Panc1 (cell line): ENCODE results near the gene ZNF594. TPM values are rescaled to one million over a fixed set of nuclear protein-coding genes. Genes with fewer than 3 reads are reported as not detected.

Experiments
- total RNA-seq: library from RNA; stranded (reverse); gene quantifications from one replicate; pipeline ENCODE4 v1.2.1, GENCODE V29; 2021; ENCODE audit not compliant: unreplicated experiment

The ZNF594 gene
- total RNA-seq, 1 experiment from 2014 or later, result 5.6 TPM

Other genes with a start within 250 kb of the ZNF594 start
- 1,074 TPM for gene PFN1, start 243.3 kb downstream of the ZNF594 start, total RNA-seq
- gene ENO3, start 240.7 kb downstream of the ZNF594 start, total RNA-seq, result 23.4 TPM
- gene SPAG7, start 224.1 kb downstream of the ZNF594 start, total RNA-seq, result 43.4 TPM
- gene CAMTA2, start 204.2 kb downstream of the ZNF594 start, total RNA-seq, result 22.7 TPM
- gene INCA1, start 194.3 kb downstream of the ZNF594 start, total RNA-seq, result 1.7 TPM
- gene KIF1C, start 193.9 kb downstream of the ZNF594 start, total RNA-seq, result 117 TPM
- 0.54 TPM for gene SLC52A1, start 156.4 kb downstream of the ZNF594 start, total RNA-seq
- not detected for gene ZFP3, start 113.4 kb downstream of the ZNF594 start, total RNA-seq
- gene ZNF232, start 80.0 kb downstream of the ZNF594 start, total RNA-seq, result 8.7 TPM
- 0.08 TPM for gene USP6, start 75.8 kb downstream of the ZNF594 start, total RNA-seq
- not detected for gene SCIMP, start 43.0 kb upstream of the ZNF594 start, total RNA-seq
- gene RABEP1, start 90.4 kb upstream of the ZNF594 start, total RNA-seq, result 28.2 TPM
- 50.5 TPM for gene NUP88, start 227.8 kb upstream of the ZNF594 start, total RNA-seq
- 36.7 TPM for gene RPAIN, start 228.3 kb upstream of the ZNF594 start, total RNA-seq
- gene C1QBP, start 247.3 kb upstream of the ZNF594 start, total RNA-seq, result 225 TPM